ENCODE results near the gene GBE1.

GBE1 gene

DNA sequence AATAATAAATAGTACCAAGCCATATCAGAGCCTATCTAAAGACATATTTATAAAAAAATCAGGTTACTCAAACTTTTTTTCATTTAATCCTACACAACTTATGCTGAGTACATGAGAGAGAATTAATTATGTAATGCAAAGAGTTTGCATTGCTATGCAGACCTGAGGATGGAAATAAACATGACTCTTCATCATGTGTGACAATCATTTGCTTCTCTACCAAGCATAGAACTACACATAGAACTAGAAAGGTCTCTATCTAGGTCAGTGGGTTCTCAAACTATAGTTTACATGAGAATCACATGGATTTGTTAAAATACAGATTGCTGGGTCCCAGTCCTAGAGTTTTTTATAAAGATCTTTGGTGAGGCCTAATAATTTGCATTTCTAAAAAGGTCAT, 86.8 kb downstream of the GBE1 start:
- CTCF ChIA-PET = no interaction called here
- POLR2A ChIA-PET = no interaction called here
- Histone ChIP-seq H3K36me3 (ENCODE audit: control insufficient read depth in 2 of 2, insufficient read depth in 1 of 2, low read length in 2 of 2) (no peaks in the 10 kb centered on the region), H3K9me3 (ENCODE audit: control insufficient read depth, insufficient read depth, low read depth, low read length) (no peaks in the 10 kb centered on the region), H3K4me1 (ENCODE audit: control insufficient read depth, insufficient read depth, low read length) (no peaks in the 10 kb centered on the region), H3K27ac (ENCODE audit: extremely low read depth, low read depth, low read length) (no peak overlapping the region), H3K4me3 (ENCODE audit: low read depth, low read length) (no peak overlapping the region)
- TF ChIP-seq ZBTB21 (tag by site-specific recombination; IDR thresholded peaks at IDR 0.05) = no peak
- TF ChIP-seq ZNF184 (tag by site-specific recombination; IDR thresholded peaks at IDR 0.05) = no peak
- TF ChIP-seq ZFHX2 (tag by site-specific recombination; conservative IDR thresholded peaks at IDR 0.05) = no peak
- TF ChIP-seq ZNF830 (tag by site-specific recombination; IDR thresholded peaks at IDR 0.05; ENCODE audit: low read depth) = no peak
- TF ChIP-seq, protein P1, sequence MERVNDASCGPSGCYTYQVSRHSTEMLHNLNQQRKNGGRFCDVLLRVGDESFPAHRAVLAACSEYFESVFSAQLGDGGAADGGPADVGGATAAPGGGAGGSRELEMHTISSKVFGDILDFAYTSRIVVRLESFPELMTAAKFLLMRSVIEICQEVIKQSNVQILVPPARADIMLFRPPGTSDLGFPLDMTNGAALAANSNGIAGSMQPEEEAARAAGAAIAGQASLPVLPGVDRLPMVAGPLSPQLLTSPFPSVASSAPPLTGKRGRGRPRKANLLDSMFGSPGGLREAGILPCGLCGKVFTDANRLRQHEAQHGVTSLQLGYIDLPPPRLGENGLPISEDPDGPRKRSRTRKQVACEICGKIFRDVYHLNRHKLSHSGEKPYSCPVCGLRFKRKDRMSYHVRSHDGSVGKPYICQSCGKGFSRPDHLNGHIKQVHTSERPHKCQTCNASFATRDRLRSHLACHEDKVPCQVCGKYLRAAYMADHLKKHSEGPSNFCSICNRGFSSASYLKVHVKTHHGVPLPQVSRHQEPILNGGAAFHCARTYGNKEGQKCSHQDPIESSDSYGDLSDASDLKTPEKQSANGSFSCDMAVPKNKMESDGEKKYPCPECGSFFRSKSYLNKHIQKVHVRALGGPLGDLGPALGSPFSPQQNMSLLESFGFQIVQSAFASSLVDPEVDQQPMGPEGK (tag by site-specific recombination; IDR thresholded peaks at IDR 0.05) = no peak
- TF ChIP-seq, protein P2, sequence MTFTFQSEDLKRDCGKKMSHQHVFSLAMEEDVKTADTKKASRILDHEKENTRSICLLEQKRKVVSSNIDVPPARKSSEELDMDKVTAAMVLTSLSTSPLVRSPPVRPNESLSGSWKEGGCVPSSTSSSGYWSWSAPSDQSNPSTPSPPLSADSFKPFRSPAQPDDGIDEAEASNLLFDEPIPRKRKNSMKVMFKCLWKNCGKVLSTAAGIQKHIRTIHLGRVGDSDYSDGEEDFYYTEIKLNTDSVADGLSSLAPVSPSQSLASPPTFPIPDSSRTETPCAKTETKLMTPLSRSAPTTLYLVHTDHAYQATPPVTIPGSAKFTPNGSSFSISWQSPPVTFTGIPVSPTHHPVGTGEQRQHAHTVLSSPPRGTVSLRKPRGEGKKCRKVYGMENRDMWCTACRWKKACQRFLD (tag by site-specific recombination; IDR thresholded peaks at IDR 0.05) = no peak
- TF ChIP-seq ZNF157 (tag by site-specific recombination; IDR thresholded peaks at IDR 0.05) = no peak
- no peak for TF ChIP-seq ZNF560 (tag by site-specific recombination; IDR thresholded peaks at IDR 0.05; ENCODE audit: borderline replicate concordance)
- TF ChIP-seq ZNF155 (tag by site-specific recombination; IDR thresholded peaks at IDR 0.05) = no peak
- TF ChIP-seq, protein P3, sequence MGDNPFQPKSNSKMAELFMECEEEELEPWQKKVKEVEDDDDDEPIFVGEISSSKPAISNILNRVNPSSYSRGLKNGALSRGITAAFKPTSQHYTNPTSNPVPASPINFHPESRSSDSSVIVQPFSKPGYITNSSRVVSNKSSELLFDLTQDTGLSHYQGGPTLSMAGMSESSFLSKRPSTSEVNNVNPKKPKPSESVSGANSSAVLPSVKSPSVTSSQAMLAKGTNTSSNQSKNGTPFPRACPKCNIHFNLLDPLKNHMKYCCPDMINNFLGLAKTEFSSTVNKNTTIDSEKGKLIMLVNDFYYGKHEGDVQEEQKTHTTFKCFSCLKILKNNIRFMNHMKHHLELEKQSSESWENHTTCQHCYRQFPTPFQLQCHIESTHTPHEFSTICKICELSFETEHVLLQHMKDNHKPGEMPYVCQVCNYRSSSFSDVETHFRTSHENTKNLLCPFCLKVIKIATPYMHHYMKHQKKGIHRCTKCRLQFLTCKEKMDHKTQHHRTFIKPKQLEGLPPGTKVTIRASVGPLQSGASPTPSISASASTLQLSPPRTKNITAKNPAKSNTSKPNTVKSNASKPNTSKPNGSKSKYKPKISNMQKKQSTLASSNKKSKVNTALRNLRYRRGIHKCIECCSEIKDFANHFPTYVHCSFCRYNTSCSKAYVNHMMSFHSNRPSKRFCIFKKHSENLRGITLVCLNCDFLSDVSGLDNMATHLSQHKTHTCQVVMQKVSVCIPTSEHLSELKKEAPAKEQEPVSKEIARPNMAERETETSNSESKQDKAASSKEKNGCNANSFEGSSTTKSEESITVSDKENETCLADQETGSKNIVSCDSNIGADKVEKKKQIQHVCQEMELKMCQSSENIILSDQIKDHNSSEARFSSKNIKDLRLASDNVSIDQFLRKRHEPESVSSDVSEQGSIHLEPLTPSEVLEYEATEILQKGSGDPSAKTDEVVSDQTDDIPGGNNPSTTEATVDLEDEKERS (tag by site-specific recombination; IDR thresholded peaks at IDR 0.05) = no peak
- no peak for TF ChIP-seq PRDM1 (tag by site-specific recombination; IDR thresholded peaks at IDR 0.05)
- TF ChIP-seq, protein P4, sequence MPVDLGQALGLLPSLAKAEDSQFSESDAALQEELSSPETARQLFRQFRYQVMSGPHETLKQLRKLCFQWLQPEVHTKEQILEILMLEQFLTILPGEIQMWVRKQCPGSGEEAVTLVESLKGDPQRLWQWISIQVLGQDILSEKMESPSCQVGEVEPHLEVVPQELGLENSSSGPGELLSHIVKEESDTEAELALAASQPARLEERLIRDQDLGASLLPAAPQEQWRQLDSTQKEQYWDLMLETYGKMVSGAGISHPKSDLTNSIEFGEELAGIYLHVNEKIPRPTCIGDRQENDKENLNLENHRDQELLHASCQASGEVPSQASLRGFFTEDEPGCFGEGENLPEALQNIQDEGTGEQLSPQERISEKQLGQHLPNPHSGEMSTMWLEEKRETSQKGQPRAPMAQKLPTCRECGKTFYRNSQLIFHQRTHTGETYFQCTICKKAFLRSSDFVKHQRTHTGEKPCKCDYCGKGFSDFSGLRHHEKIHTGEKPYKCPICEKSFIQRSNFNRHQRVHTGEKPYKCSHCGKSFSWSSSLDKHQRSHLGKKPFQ (tag by site-specific recombination; IDR thresholded peaks at IDR 0.05) = no peak
- no peak for TF ChIP-seq ZNF366 (tag by site-specific recombination; conservative IDR thresholded peaks at IDR 0.05)
- TF ChIP-seq ZNF658 (tag by site-specific recombination; IDR thresholded peaks at IDR 0.05) = no peak
- TF ChIP-seq, protein P5, sequence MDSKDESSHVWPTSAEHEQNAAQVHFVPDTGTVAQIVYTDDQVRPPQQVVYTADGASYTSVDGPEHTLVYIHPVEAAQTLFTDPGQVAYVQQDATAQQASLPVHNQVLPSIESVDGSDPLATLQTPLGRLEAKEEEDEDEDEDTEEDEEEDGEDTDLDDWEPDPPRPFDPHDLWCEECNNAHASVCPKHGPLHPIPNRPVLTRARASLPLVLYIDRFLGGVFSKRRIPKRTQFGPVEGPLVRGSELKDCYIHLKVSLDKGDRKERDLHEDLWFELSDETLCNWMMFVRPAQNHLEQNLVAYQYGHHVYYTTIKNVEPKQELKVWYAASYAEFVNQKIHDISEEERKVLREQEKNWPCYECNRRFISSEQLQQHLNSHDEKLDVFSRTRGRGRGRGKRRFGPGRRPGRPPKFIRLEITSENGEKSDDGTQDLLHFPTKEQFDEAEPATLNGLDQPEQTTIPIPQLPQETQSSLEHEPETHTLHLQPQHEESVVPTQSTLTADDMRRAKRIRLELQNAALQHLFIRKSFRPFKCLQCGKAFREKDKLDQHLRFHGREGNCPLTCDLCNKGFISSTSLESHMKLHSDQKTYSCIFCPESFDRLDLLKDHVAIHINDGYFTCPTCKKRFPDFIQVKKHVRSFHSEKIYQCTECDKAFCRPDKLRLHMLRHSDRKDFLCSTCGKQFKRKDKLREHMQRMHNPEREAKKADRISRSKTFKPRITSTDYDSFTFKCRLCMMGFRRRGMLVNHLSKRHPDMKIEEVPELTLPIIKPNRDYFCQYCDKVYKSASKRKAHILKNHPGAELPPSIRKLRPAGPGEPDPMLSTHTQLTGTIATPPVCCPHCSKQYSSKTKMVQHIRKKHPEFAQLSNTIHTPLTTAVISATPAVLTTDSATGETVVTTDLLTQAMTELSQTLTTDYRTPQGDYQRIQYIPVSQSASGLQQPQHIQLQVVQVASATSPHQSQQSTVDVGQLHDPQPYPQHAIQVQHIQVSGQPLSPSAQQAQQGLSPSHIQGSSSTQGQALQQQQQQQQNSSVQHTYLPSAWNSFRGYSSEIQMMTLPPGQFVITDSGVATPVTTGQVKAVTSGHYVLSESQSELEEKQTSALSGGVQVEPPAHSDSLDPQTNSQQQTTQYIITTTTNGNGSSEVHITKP (tag by site-specific recombination; IDR thresholded peaks at IDR 0.05) = no peak
- TF ChIP-seq KLF7 (tag by site-specific recombination; IDR thresholded peaks at IDR 0.05; ENCODE audit: borderline replicate concordance) = no peak
